Left ventricle myocardium superior (tissue), 1 donor: ENCODE data around the gene PTGES2. TPM values are rescaled to one million over a fixed set of nuclear protein-coding genes. Genes with fewer than 3 reads are reported as not detected.
"Not testable (repeated sequence)": the region's sequence is repeated elsewhere in the genome, so short reads cannot be mapped to it uniquely, and the experiment has no call there.

Experiments used
- ATAC-seq: fragments of 200-7000 bp; cut with Tn5 transposase; one replicate; pipeline ENCODE4 v1.9.1; 2020; ENCODE audit warnings: mild to moderate bottlenecking, moderate library complexity
- DNase-seq: peaks from one replicate; pipeline ENCODE4 v3.0.0-alpha.2; 2020
- intact Hi-C: fragments of 100-400 bp; cut with micrococcal nuclease; formaldehyde crosslinking; loops from one replicate; pipeline ENCODE4 v1.11.0; 2022
- total RNA-seq: library from RNA; stranded (reverse); fragmentation: NEBNext Ultra II Directional; extraction: Animal tissue kit (Norgen Biotek cat#: 25700); gene quantifications from one replicate; pipeline ENCODE4 v1.2.1, GENCODE V29; 2021
- donor health status: DM: no; HTN: yes; CAD: no; lungs with severe emphysema.

The PTGES2 gene
- total RNA-seq, 1 donor from 2014 or later, result 157 TPM

DNA sequence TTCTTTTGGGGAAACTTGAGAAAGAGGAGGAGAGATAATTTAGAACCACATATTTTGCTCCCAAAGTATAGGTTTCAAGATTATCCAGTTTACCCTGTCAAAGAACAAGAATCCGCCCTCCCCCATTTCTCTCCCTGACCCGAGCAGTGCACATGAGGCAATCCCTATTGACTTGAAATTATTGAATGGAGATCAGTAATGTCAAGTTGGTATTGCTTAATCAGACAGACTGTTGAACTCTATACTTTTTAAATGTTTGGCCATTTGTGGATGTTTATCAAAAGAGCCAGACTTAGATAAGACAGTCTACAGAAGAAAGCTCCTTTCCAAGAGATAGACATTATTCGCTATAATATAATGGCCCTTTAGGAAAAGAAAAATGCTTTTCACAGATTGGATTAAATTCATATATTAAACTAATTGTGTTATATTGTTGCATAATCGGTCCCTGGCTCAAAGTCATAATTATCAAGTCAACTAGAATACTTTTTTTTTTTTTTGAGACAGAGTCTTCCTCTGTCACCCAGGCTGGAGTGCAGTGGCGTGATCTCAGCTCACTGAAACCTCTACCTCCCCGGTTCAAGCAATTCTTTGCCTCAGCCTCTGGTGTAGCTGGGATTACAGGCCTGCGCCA is 54.2 kb downstream of the PTGES2 start:
- intact Hi-C loops, result no loop called here
- ATAC-seq (no peak), DNase-seq (no peak)

DNA sequence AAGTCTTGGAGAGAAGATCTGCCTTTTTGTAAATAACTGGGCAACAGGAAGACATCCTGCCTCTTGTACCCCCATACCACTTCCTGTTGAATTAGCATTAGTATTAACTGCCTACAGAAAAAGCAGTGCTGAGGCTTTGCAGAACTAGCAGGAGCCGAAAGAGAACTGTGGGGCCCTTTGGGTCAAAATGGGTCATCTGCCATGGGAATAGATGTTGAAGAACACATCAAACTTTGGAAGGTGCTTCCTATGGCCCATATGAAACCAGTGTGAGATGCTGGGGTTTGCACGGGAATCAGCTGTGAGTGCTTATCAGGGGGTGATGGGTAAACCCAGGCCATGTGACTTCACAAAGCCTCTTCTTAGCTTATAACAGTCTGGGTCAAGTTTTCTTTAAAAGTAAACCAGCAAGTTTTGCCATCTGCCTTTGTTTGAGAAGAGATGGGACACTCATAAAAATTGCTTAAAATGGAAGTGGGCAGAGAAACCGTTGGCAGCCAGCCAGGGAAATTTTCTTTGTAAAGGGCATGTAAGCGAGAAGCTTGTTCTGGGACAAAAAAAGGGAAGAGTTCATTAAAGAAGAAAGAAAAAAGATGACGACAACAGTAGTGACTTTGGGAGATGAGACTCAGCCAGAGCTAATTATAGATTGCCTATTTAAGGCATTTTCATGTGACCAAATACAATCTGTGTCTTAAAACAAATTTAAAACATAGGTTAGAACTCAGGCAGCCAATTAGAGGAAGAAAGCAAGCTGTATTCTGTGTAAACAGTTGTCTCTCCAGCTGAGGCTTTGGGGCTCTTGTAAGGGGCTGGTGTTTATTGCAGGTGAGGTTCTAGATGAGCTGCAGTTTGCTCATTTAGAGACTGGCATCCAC is 55.1 kb downstream of the PTGES2 start:
- ATAC-seq, result no peak
- intact Hi-C loops, result no loop called here
- peak; percentile 66 for DNase-seq

DNA sequence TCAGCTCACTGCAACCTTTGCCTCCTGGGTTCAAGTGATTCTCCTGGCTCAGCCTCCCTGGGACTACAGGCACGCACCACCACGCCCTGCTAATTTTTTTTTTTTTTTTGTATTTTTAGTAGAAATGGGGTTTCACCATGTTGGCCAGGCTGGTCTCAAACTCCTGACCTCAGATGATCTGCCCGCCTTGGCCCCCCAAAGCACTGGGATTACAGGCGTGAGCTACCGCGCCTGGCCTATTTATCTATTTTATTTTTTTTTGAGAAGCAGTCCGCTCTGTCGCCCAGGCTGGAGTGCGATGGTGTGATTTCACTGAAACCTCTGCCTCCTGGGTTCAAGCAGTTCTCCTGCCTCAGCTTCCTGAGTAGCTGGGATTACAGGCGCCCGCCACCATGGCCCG is 56.1 kb downstream of the PTGES2 start:
- ATAC-seq, DNase-seq, intact Hi-C loops: not testable (repeated sequence)

DNA sequence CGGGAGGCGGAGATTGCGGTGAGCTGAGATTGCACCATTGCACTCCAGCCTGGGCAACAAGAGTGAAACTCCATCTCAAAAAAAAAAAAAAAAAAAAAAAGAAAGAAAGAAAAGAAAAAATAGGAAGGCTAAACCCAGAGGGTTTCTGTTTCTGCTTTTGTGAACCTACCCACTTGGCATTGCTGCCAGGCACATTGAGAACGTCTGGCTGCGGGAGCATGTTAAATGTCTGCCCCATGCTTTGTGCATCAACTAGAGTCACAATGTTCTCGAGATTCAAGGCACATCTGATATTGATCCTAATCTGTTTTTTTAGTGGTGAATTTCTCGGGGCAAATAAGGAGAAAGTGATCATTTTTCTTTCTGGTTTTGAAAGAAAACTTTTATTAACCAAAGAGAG is 56.7 kb downstream of the PTGES2 start:
- DNase-seq, result no peak
- ATAC-seq, result no peak
- intact Hi-C loops, result no loop called here

Other genes starting within 250 kb of the PTGES2 start
- 50.5 TPM for gene ST6GALNAC6, start 228.1 kb downstream of the PTGES2 start, total RNA-seq
- 28.5 TPM for gene ST6GALNAC4, start 210.7 kb downstream of the PTGES2 start, total RNA-seq
- not detected for gene PIP5KL1, start 197.0 kb downstream of the PTGES2 start, total RNA-seq
- 11.1 TPM for gene DPM2, start 189.9 kb downstream of the PTGES2 start, total RNA-seq
- gene EEIG1, start 146.7 kb downstream of the PTGES2 start, total RNA-seq, result 21.6 TPM
- 4.7 TPM for gene NAIF1, start 60.4 kb downstream of the PTGES2 start, total RNA-seq
- 4.8 TPM for gene SLC25A25, start 59.5 kb downstream of the PTGES2 start, total RNA-seq
- 0.32 TPM for gene LCN2, start 21.7 kb upstream of the PTGES2 start, total RNA-seq
- gene BBLN, start 32.5 kb upstream of the PTGES2 start, total RNA-seq, result 41.7 TPM
- 76.6 TPM for gene CIZ1, start 63.8 kb upstream of the PTGES2 start, total RNA-seq
- gene DNM1, start 75.7 kb upstream of the PTGES2 start, total RNA-seq, result 5.4 TPM
- 83.5 TPM for gene GOLGA2, start 148.3 kb upstream of the PTGES2 start, total RNA-seq
- 16.2 TPM for gene SWI5, start 148.5 kb upstream of the PTGES2 start, total RNA-seq
- gene TRUB2, start 194.7 kb upstream of the PTGES2 start, total RNA-seq, result 41.4 TPM
- gene COQ4, start 195.1 kb upstream of the PTGES2 start, total RNA-seq, result 30.7 TPM
- gene SLC27A4, start 212.8 kb upstream of the PTGES2 start, total RNA-seq, result 19.4 TPM
- gene URM1, start 243.6 kb upstream of the PTGES2 start, total RNA-seq, result 51.6 TPM